HG03354 (cell line): ENCODE data around the gene FAM229B.
"Not testable (repeated sequence)": the region's sequence is repeated elsewhere in the genome, so short reads cannot be mapped to it uniquely, and the experiment has no call there.

Experiments
- ATAC-seq: cut with Tn5 transposase; IDR thresholded peaks from one replicate; pipeline ENCODE4 v1.9.1; 2021; ENCODE audit warnings: mild to moderate bottlenecking; ENCODE audit not compliant: unreplicated experiment, poor library complexity, severe bottlenecking

Gene FAM229B, protein sequence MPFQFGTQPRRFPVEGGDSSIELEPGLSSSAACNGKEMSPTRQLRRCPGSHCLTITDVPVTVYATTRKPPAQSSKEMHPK

DNA sequence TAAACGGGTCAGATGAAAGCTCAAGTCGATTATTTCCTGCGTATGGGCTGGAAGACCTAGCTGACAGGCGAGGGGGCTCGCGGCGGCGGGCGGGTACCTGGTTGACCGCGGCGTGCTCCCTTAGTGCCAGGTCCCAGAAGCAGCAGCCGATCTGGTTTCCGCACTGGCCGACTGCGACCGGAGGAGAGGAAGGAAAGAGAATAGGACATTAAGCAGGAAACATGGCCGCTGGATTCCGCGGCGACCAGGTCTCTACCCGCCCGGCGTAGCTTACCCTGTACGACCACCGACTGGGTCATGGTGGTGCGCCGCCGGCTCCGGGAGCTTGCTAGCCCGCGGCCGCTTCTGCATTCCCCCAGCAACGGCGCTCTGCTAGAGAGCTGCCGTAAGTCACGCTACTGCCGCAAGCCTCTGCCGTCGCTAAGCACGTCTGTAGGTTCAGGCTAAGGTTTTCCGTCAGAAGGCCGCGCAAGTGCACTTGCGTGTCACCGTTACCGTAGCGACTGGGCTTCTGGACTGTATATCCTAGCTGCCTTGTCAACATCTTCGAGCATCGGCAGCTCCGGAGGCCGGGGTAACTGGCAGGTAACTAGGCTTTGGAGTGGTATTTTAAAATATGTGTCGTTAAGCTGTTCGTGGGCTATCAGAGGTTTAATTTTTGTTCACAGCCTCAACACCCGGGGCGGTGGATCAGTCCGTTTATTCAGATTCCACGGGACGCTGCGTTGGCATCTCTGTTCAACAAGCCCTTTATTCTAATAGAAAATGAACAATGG lies at the start of gene FAM229B, which contains the start of gene TUBE1:
TSS of gene FAM229B (plus strand) at position 456 of the 776 bp plus-strand sequence. CDS start 11,693 bp downstream, outside the sequence.
TSS of gene TUBE1 (minus strand) at position 347 of the 776 bp plus-strand sequence. CDS start at position 299, 48 bp downstream.
- peak; percentile 97 for ATAC-seq

DNA sequence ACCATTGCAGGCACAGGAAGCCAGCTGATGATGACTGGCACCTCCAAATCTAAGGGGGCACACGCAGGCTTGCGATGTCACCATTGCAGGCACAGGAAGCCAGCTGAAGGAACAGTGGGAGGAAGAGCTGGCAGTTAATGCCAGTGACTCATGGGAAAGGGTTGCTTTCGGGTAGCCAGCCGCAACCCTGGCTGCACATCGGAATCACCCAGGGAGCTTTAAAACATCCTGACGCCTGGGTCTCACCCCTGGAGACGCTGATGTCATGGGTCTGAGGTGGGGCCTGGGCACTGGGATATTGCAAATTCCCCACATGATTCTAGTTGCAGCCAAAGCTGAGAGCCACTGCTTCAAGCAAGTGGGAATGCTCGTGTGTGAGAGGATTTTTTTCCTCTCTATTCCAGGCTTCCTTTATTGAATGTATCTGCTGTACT lies 49.6 kb upstream of the FAM229B start:
- ATAC-seq = no peak

DNA sequence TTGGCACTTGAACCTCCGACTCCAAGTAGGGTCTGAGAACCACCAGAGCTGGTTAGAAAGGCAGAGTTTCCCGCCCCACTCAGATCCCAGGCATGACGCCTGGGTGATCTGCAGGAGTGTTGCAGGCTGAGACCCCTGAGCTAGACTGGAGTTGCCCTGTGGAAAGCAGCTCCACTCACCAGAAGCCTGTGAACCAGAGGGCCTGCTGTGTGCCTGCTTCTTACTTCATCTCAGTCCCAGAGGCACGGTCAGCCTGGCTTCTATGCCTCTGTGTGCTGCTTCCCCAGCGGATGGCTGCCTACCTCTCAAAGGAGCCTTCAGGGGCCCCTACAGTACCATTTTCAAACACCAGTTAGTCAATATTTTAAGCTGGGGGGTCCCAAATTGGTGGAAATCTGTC lies 49.1 kb upstream of the FAM229B start:
- ATAC-seq = no peak

DNA sequence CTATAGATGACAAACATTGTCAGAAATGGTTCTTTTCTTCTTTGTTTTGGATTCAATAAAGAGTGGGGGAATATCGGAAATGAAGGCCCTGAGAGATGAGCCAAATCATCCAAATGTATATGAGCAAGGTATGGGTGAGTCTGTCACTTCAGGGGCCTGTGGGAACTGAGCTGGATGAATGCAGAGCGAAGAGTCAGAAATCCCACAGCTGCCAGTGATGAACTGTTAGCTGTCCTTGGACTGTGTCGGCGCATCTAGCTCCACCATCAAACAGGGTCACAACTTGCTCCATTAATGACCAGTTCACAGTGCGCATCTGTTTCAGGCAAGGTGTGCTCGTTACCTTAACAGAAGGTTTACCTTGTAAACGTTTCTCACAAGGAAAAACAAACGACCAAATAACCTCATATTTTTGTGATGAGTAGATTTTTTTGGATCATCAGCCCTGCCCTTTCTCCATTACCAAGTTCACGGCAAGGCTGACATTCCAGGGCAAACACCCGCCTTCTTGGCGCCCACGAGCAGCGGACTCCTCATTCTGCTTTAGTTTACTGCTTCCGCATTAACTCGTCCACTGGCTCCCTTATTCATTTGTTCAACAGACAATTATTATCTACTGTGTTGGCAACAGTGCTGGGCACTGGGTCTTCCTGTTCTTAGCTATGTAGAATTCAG lies 48.5 kb upstream of the FAM229B start:
- no peak for ATAC-seq

DNA sequence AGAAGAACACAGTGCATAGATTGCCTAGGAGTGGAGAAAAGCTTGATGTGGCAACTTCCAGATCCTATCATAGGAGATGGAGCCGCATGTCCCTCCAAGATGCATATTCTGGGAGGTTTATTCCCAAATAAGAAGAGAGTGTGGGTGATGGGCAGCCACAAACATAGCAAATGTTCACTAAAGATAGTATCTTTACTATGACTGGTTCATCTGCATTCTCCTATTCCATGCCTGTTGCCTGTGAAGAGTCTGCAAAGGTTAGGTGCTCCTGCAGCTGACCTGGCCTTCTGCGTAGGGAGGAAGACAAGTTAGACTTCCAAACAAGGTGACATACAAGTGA lies 48.0 kb upstream of the FAM229B start:
- no peak for ATAC-seq

DNA sequence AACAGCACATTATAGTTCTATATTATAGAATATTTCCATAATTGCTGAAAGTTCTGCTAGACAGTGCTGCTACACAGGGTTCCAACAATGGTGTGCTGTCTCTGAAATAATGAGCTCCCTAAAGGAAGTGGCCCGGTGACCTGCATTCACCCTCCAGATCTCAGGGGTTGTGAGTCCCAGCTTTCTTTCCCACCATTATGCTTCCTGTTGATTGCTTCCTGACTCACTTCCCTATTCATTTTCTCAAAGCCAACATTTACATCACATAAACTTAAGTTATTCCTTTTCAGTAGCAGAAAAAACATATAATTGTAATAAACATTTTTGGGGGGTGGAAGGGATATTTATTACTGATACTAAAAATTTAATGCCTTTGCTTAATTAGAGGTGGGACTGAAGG lies 46.4 kb upstream of the FAM229B start:
- ATAC-seq = no peak

DNA sequence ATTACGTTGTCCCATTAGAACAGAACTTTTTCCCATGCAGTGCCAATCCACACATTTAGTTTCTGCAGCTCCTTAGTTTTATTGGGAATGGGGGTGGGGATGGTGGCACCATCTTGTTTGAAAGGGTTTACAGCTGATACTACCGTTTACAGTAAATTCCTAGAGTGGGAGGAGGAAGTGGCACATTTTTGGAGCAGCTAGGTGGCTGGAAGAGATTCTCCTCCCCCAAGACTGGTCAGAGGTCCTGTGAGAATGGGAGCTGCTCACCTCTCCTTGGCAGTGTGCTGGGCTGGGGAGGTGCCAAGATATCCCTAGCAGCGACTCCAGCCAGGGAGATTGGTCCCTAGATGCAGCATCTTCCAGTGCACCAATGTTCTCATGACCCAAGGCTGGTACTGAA lies 45.9 kb upstream of the FAM229B start:
- no peak for ATAC-seq

DNA sequence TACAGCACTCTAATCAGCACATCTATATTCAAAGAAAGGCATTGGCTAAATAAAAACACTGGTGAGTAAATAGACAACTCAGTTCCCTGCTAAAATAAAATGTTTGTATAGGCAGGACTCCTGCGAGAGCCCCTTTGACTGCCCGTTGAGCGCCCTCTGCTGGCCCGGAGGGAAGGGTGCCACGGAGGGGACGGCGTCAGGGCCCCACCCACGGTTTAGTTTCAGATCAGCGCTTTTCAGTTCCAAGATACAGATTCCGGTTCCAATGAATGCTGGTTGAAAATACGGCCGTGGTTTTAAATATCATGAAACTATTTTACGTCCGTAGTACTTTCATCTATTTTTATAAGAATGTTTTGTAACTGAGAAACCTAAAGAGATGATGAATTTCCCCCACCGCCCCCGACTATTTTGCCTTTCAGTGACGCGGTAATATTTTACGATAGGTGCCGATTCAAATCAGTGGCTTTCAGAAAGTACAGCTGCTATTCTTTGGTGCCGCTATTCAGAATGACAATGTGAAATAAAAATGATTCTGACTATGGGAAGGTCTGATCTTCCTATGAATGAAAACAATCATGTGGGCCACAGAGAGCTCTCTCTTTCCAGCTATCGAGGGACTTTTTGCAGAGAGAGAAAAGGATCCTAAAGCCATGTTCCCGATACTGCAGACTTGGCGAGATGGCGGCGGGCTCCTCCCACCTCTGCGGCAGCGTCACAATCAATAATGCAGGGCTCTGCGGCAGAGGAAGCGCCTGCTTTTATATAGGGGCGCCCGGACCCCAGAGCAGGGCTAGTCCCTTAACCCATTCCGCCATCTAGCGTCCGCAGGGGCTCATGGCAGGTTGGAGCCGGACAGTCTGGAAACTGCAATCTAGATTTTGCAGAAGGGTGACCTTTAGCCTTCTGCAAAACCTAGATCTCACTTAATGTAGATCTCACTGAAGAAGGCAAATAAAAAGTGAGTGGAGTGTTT lies 44.1 kb upstream of the FAM229B start:
- ATAC-seq = peak; percentile 92

DNA sequence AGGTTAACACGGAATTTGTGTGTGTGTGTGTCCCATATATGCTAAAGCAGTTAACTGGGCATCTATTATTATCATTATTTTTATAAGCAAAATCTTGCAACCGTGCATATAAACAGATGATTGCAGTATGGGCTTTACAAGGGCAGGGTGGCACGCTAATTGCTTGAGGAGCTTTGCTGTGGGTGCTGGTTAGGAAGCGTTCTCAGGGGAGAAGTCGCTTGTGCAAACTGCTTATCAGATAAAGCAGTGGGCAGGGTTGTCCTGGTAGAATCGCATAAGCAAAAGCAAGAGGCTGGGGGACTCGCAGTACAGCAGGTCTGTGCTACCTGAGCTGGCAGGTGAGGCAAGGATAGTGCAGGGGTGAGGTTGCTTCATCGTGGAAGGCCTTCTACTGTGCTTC lies 43.2 kb upstream of the FAM229B start:
- ATAC-seq = no peak

DNA sequence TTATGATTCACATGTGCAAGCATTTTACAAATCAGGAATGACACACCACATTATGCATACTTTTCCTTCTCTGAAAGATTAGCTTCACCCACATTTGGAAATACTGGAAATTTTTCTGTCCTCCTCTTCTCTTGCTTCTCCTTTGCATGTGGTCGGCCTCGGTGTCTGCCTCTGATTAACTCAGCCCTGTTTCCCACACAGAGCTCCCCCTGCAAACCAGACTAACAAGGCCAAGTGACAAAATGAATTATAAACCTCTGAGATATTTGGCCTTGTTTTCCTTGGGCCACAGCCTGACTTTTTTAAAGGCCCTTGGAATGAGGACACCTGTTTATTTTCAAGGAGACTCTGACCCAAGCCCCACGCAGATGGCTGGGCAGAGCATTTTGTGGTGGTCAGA lies 42.5 kb upstream of the FAM229B start:
- no peak for ATAC-seq

DNA sequence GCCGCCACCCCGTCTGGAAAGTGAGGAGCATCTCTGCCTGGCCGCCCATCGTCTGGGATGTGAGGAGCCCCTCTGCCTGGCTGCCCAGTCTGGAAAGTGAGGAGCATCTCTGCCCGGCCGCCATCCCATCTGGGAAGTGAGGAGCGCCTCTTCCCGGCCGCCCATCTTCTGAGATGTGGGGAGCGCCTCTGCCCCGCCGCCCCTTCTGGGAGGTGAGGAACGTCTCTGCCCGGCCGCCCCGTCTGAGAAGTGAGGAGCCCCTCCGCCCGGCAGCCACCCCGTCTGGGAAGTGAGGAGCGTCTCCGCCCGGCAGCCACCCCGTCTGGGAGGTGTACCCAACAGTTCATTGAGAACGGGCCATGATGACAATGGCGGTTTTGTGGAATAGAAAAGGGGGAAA lies 39.9 kb upstream of the FAM229B start:
- ATAC-seq = not testable (repeated sequence)

DNA sequence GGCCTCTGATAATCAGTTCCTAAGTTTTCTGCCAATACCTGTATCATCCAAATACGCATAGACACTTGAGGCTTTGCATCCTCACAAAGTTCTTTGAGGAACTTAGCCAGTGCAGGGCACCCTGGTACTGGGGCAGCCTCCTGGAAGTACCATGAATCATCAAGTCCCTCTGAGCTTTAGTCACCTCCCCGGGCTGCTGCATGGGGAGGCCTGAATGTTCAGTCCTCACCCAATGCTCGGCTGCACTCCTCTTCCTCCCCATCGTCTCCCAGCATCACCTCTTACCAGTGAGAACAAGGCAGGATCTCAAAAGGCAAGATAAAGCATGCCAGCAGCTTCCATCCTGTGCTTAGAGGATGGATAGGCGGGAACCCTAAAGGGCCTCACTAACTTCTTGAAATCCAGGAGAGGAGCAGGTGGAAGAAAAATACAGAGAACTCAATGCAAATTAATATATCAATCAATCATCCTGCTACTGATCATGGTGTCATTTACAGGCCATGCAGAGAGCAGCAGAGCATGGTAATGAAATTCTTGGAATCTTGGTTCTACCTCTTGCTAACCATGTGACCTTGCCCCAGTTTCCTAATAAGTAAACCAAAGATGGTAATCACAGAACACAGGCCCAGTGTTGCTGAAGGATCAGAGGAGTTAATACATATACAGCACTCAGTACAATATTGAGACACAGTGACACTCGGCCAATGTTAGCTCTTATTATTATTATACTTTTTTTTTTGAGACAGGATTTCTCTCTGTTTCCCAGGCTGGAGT lies 38.2 kb upstream of the FAM229B start:
- no peak for ATAC-seq

DNA sequence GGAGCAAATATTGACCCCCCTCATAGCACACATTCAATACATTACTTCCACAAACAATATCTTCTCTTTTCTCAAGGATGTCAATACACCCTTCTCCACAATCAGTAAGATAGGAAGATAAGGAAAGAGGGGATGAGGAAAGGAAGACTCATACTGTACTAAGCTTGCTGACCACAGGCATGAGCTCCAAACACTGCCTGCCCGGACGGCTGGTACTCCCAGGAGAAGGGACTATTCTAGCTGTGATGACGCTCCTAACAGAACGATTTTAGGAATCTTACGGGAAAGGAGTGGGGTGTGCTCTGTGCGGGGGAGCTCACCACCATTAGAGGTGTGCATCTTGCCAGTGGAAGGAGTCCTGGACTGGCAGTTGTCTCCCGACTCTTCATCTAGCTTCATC lies 37.4 kb upstream of the FAM229B start:
- no peak for ATAC-seq

DNA sequence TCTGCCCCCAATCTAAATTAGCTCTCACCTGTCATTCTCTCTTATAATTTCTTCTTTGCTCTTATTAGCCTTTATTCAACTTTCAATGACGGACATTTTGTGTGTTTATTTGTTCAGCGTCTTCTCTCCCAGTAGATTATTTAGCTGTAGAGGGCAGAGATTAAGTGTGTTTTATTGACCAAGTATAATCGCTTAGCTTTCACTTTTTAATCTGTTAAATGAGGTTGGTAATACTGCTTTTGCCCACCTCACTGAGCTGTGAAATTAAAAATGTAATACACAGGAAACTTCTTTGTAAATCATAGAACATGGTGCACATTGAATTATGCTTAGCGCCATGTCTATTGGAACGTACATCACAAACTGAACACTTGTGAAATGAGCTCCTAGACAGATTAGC lies 37.0 kb upstream of the FAM229B start:
- ATAC-seq = no peak

DNA sequence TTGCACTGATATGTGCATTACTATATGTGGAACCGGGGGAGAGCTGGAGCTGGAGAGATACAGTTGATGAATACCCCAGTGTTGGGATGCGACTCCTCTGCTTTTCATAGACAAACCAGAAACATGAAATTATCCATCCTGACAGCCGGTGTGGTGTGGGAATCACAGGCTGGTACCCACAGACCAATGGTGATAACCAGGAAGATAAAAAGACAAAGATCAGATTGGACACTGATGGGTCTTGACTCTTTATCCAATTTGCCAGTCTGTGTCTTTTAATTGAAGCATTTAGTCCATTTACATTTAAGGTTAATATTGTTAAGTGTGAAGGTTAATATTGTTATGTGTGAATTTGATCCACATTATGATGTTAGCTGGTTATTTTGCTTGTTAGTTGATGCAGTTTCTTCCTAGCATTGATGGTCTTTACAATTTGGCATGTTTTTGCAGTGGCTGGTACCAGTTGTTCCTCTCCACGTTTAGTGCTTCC lies 36.1 kb upstream of the FAM229B start:
- ATAC-seq = not testable (repeated sequence)

DNA sequence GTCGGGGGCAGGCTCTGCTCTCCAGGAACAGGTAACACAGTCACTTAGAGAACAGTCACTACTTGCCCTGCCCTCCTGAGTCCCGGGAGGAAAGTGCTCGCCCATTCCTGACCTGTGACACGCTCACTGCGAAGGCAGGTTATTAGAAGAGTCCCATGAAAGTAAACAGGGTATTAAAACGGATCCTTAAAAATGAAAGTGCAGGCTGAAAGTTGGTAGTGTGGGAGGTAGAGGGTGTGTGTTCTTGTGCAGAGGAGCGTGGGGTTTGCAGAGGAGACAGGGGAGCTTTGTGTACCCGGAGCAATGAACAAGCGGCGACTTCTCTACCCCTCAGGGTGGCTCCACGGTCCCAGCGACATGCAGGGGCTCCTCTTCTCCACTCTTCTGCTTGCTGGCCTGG lies 33.4 kb upstream of the FAM229B start, which contains the start of gene CCN6:
TSS of gene CCN6 (plus strand) at position 104 of the 400 bp plus-strand sequence. CDS start at position 358, 254 bp downstream.
- ATAC-seq = no peak

DNA sequence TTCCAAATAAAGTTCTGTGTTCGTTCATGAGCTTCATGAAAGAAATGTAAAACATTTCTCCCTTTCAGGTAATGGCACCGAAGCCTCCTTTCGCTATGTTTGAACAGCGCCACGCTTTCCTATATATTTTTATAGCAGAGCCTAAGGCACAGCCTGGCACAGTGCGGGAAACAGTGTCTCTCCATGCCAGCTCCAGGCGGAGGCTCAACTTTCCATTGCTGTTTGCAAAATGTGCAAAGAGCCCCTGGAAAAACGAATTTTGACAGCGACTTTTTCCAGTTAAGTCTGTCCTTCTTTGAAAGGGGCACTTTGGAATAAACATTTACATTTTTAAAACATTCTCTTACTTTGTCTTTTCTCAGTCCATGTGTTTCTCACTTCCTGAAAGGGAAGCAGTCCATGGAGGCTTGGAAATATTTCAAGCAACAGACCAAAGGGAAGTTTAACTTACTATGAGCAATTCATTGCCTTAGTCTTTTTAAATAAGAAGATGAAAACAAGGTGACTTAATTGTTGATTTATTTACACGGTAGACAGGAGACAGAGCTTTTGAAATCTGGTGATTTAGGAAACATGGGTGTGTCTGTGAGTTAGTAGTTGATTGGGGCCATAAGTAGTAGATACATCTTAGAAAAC lies 32.7 kb upstream of the FAM229B start:
- no peak for ATAC-seq

DNA sequence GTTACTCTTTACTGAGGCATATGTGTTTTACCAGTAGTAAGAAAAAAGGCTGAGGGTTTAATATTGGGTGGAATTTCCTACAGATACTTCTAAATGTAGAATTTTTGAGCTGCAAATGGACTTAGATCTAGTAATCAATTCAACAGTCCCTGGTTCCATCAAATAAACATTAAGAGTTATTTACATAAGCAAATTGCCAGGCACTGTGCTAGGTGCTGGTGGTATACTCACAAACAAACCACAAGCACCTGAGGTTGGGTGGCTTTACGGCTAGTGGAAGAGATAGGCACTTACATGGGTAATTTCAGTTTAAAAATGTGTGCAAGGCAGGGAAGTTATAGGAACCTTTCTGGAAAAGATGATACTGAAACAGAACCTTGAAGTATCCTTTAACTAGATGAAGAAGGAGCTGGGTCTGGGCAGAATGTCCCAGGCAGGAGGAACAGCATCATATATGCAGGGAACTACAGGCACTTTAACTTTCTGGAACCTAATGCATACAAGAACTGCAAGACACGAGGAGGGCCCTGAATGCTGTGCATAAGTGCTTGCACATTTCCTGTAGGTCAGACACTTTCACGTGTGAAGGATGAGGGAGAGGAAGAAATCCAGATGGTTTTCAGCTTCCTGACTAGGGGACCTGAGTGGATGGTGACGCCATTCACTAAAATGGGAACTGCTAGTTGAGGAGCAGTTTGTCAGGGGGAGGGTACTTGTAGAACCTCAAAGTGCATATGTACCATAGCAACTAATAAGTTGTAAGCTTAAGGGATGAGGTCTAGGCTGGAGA lies 29.0 kb upstream of the FAM229B start:
- no peak for ATAC-seq
